Breast epithelium (tissue), 3 donors: ENCODE results near the gene C11orf24.

ENCODE experiments used
- POLR2A ChIP-seq: fragments of 450-650 bp; IDR thresholded peaks from one replicate; pipeline ENCODE4 v1.6.1; 2016; ENCODE audit warnings: antibody characterized with exemption, mild to moderate bottlenecking, moderate library complexity
- POLR2AphosphoS5 ChIP-seq, 3 donors: sonication (generic); formaldehyde crosslinking; IDR thresholded peaks; one replicate each; pipeline ENCODE4 v1.6.1; 2017; ENCODE audit warnings: antibody characterized with exemption in 3 of 3
- TF ChIP-seq, protein P1 (sequence below), 3 donors: fragments of 450-650 bp; IDR thresholded peaks; one replicate each; pipeline ENCODE4 v1.5.1; 2016 to 2017; ENCODE audit warnings: antibody characterized with exemption in 3 of 3, mild to moderate bottlenecking in 3 of 3, moderate library complexity in 3 of 3

DNA sequence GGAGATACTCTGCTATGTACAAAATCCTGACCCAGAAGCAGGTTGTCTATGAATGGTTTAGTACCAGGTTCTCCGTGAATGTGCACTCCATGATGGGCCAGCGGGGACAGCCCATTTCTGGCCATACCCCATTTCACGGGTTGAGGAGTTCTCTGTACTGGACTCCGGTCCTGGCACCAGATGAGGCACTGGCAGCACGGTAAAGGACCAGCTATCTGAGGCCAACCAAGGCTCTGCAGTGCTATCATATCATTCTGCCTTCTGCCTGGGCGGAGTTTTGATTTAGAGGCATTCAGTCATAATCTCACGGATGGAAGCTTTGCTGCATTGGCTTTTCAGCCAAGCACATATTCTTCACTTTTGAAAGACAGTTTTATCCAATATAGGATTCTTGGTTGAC is 40.2 kb downstream of the C11orf24 start:
- TF ChIP-seq, protein P1, sequence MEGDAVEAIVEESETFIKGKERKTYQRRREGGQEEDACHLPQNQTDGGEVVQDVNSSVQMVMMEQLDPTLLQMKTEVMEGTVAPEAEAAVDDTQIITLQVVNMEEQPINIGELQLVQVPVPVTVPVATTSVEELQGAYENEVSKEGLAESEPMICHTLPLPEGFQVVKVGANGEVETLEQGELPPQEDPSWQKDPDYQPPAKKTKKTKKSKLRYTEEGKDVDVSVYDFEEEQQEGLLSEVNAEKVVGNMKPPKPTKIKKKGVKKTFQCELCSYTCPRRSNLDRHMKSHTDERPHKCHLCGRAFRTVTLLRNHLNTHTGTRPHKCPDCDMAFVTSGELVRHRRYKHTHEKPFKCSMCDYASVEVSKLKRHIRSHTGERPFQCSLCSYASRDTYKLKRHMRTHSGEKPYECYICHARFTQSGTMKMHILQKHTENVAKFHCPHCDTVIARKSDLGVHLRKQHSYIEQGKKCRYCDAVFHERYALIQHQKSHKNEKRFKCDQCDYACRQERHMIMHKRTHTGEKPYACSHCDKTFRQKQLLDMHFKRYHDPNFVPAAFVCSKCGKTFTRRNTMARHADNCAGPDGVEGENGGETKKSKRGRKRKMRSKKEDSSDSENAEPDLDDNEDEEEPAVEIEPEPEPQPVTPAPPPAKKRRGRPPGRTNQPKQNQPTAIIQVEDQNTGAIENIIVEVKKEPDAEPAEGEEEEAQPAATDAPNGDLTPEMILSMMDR (IDR thresholded peaks at IDR 0.05) = no peak
- no peak for TF ChIP-seq POLR2AphosphoS5 (IDR thresholded peaks at IDR 0.05)
- no peak for TF ChIP-seq POLR2A
